Peyer's patch (tissue), 4 donors: ENCODE data around the gene SMCO1.

Experiments
- POLR2A ChIP-seq, 2 donors: fragments of 450-650 bp; IDR thresholded peaks; one replicate each; pipeline ENCODE4 v1.5.1; 2017; ENCODE audit warnings: antibody characterized with exemption in 2 of 2, mild to moderate bottlenecking in 2 of 2, moderate library complexity in 2 of 2
- TF ChIP-seq, protein P1 (sequence below), 6 experiments: fragments of 450-650 bp in 4 of 6; fragments of 200-600 bp in 2 of 6; sonication (generic) in 1 of 6; IDR thresholded peaks; one replicate each; pipeline ENCODE4 v1.5.1; 2017 to 2019; ENCODE audit warnings: antibody characterized with exemption in 6 of 6, mild to moderate bottlenecking in 3 of 6, moderate library complexity in 1 of 6

DNA sequence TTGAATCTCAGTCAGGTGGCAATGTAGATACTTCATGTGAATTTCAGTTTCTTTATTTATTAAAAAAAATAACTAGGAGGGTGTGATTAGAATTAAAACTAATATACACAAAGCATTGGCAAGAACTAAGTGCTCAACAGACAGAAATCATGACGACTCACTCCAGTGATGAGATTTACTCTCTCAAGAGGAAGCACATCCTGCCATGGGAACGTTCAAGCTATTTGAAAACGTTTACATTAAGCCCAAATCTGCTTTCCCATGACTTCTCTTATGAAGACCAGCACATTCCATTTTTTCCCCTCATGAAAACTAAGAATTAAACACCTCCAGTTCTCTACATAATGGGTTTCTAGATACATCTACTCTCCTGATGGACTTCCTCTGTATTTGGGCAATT lies 44.7 kb upstream of the SMCO1 start:
- no peak for TF ChIP-seq POLR2A (IDR thresholded peaks at IDR 0.05)
- TF ChIP-seq, protein P1, sequence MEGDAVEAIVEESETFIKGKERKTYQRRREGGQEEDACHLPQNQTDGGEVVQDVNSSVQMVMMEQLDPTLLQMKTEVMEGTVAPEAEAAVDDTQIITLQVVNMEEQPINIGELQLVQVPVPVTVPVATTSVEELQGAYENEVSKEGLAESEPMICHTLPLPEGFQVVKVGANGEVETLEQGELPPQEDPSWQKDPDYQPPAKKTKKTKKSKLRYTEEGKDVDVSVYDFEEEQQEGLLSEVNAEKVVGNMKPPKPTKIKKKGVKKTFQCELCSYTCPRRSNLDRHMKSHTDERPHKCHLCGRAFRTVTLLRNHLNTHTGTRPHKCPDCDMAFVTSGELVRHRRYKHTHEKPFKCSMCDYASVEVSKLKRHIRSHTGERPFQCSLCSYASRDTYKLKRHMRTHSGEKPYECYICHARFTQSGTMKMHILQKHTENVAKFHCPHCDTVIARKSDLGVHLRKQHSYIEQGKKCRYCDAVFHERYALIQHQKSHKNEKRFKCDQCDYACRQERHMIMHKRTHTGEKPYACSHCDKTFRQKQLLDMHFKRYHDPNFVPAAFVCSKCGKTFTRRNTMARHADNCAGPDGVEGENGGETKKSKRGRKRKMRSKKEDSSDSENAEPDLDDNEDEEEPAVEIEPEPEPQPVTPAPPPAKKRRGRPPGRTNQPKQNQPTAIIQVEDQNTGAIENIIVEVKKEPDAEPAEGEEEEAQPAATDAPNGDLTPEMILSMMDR (IDR thresholded peaks at IDR 0.05), result no peak
